Measurements from ENCODE around the gene ZNF460.
"Not testable (repeated sequence)": the region's sequence is repeated elsewhere in the genome, so short reads cannot be mapped to it uniquely, and the experiment has no call there.

Gene ZNF460

DNA sequence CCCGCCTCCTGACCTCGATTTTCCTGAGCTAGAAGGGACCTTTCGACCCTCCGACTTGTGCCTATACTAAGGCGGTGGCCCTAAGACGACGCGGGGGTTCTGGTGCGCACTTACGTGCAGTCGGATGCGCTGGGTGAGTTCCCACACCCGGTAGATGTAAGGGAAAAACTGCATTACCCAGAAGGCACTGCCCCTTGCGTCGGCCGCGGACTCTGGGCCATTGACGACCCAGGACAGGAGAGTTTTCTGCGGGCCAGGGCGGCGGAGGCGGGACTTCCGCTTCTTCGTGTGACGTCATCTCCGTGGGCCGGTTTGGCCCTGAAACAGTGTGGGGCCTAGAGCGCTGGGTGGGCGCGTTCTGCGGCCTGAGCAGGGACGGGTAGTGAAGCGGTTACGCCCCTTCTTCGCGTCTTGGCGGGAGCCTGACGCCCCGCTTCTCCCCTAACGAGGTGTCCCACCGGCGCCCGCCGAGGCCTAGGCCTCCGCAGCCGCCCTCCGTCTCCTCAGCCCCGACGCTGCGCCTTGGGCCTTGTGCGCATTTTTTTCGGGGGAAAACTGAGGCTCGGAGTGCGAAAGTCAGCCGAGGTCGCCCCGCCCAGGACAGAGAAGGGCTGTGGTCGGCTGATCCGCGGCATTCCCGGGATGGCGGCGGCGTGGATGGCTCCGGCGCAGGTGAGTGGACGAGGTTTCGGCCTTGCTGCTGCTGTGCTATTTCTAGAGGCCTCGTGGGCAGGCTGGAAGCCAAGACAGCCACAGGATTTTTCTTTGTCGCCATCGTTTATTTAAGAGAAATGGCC is at the start of gene ZNF460:
ZNF460 (plus strand) TSS at position 321 of the 797 bp plus-strand sequence; CDS start at position 643, 322 bp downstream.
- DNase-seq (ENCODE audit: low read depth), result peak; percentile 95

DNA sequence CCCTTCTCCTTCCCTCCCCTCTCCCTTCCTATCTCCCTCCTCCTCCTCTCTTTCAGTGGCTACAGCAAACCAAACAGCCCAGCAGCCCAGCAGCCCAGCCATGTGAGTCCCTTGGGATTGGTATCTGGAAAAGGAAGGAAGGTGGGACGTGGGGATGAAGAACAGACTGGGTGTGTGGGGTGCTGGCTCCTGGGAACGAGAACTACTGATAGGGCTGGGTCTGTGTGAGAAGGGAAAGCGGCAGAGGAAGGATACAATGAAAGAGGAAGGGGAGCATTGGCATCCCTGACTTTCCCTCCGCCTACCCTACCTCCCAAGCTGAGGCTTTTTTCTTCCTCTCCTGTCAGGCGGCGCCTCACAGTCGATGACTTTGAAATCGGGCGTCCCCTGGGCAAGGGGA is 48.6 kb upstream of the ZNF460 start:
- no peak for DNase-seq (ENCODE audit: low read depth)

- DNase-seq (ENCODE audit: low read depth), result no peak
Observed at GRCh38 chr19:57233207-57233606, 47.1 kb upstream of the ZNF460 start.

- DNase-seq (ENCODE audit: low read depth), result no peak
Observed at GRCh38 chr19:57239982-57240310, 40.3 kb upstream of the ZNF460 start.

- DNase-seq (ENCODE audit: low read depth), result peak; percentile 88
Observed at GRCh38 chr19:57240311-57241090, 39.8 kb upstream of the ZNF460 start, which contains the start of gene ZNF805. Gene ZNF805, plus strand, starts transcription at chr19:57240632. Its CDS starts 260 bp downstream, at chr19:57240892.

- DNase-seq (ENCODE audit: low read depth), result peak; percentile 24
Observed at GRCh38 chr19:57241176-57241575, 39.1 kb upstream of the ZNF460 start.

DNA sequence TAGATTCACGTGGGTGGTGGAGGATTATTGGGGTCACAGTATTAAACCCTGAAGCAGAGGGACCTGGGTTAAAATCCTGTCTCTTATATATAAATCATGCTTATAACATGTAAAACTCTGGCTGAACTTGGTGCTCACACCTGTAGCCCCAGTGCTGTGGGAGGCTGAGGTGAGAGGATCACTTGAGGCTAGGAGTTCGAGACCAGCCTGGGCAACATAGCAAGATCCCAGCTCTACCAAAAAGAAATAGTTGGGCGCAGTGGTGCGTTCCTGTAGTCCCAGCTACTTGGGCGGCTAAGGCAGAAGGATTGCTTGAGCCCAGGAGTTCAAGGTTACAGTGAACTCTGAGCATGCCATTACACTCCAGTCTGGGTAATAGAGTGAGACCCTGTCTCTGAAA is 37.5 kb upstream of the ZNF460 start:
- DNase-seq (ENCODE audit: low read depth), result no peak

DNA sequence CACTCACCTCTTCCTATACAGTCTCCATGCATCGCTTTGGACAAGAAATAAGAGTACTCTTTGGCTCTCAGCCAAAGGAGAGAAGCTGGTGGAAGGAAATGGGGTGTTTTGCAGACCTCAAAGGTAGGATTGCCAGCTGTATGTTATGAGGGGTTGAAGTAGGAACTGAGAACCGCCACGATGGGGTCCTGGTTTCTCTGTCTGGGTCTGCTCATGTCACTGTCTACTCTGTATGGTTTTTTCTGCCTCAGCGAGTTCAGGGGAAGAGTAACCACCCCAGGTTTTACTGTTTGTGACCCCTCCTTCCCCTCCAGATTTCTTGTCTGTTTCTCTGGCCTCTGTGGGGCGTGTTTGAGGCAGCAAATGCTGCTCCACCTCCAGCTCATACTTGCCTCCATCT is 35.8 kb upstream of the ZNF460 start:
- DNase-seq (ENCODE audit: low read depth), result no peak

DNA sequence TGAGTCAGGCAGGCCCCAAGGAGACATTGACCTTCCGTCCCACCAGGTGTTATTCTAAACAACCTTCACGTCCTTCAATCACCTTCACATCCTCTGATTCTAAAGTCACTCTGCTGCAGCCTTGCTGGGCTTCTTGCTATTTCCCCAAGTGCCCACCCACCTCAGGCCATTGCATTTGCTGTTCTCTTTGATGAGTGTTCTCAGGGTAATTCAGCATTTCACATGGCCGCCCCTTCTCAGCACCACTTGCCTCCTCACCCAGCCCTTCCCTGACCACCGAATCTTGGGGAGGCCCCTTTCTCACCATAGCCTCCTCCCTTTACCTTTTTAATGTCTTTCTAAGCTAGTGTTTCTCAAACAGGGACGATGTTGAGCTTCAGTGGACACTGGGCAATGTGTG is 35.2 kb upstream of the ZNF460 start:
- no peak for DNase-seq (ENCODE audit: low read depth)

DNA sequence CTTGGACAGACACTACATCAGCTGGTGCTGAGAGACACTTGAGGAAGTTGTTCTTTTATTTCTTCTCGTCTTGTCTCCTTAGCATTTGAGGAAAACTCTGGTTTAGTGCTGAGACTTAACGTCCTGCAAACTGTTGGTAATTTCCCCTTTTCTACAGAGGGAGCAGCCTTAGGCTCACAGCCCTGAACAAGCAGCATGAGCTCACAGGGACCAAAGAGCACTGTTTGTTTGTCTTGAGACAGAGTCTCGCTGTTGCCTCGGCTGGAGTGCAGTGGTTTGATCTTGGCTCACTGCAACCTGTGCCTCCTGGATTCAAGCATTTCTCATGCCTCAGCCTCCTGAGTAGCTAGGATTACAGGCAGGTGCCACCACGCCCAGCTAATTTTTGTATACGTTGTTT is 34.3 kb upstream of the ZNF460 start:
- no peak for DNase-seq (ENCODE audit: low read depth)

DNA sequence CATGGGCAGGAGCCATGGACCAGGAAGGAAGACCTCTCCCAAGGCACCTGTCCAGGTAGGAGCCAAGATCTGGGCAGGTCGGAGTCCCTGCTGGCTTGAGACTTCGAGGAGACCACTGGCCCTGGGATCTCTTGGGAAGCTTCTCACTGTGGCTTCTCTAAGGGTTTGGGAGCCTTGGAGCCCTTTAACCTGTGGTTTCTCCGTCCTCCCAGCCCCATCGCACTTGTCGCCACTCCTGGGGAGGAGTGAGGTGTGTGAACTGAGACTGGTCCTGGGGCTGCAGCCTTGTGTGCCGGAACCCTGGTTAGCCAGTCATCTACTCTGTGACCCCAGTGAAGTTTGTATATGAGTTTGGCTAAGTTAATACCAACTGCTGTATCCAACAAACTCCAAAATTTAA is 31.6 kb upstream of the ZNF460 start:
- DNase-seq (ENCODE audit: low read depth), result no peak

- no peak for DNase-seq (ENCODE audit: low read depth)
Observed at GRCh38 chr19:57249329-57249728, 31.0 kb upstream of the ZNF460 start.

DNA sequence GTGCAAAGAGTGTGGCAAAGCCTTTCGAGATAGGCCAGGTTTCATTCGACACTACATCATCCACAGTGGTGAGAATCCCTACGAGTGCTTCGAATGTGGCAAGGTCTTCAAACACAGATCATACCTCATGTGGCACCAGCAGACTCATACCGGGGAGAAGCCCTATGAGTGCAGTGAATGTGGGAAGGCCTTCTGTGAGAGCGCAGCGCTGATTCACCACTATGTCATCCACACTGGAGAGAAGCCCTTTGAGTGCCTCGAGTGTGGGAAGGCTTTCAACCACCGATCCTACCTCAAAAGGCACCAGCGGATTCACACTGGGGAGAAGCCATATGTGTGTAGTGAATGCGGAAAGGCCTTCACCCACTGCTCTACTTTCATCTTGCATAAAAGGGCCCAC is 26.5 kb upstream of the ZNF460 start:
- DNase-seq (ENCODE audit: low read depth), result not testable (repeated sequence)

GRCh38 chr19:57262044-57262443 is 18.2 kb upstream of the ZNF460 start:
- no peak for DNase-seq (ENCODE audit: low read depth)

DNA sequence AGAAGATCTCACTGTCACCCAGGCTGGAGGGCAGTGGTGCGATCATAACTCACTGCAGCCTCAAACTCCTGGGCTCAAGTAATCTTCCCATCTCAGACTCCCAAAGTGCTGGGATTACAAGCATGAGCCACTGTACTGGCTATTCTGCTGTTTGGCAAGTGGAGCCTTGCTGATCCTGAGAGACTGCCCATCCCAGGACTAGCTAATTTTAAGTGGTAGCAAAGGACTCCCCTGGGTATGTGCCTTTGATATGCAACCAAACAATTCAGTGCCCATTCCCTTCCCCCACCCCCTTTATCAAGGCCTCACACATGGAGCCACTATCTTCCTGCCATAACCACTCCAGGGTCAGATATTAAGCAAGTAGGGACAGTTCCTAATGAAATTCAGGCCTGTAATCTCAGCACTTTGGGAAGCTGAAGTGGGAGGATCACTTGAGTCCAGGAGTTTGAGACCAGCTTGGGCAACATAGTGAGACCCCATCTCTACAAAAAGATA is 17.0 kb upstream of the ZNF460 start:
- DNase-seq (ENCODE audit: low read depth), result no peak

DNA sequence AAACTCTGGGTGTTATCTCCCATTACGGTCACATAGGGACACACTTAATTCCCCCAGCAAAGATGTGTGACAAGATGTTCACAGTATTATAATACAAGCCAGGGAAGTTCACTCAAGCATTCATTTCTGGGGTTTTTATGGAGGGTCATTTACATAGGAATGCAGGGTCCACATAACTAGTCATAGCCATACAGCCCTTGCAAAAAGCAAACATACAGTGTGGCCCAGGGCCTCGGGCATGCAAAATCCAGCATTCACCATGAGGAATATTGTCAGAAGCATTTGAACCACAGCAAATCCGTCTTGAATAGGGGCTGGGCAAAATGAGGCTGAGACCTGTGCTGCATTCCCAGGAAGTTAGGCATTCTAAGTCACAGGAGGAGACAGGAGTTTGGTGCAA is 13.0 kb upstream of the ZNF460 start:
- no peak for DNase-seq (ENCODE audit: low read depth)

DNA sequence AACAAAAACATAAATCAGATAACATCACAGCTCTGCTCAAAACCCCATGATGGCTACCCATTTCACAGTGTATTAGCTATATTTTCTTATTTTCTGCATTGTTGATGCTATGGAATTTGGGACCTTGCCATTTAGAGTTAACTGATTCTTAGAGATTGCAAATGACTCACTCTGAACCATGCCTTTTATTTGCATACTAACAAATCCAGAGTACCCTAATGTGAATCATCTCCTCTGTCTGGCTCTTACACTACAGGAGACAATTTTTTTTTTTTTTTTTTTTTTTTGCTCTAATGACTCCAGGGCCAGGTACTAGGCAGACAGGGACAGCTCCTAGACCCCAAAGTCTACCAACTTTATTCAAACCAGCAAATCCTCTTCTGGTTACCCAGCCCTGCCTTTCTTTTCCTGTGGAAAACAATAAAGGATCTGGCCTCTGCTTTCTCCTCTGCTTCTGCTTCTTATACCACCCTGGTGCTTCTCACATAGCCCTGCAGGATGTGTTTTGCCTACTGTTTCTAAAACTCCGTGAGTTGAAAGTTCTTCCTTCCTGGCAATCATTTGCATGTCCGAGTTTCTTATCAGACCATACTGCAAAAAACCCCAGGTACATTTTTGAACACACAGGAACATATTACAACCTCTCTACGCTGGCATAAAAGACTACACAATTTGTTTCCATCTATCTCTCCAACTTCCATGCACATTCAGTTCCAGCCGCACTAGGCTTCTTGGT is 10.6 kb upstream of the ZNF460 start:
- DNase-seq (ENCODE audit: low read depth), result peak; percentile 44

DNA sequence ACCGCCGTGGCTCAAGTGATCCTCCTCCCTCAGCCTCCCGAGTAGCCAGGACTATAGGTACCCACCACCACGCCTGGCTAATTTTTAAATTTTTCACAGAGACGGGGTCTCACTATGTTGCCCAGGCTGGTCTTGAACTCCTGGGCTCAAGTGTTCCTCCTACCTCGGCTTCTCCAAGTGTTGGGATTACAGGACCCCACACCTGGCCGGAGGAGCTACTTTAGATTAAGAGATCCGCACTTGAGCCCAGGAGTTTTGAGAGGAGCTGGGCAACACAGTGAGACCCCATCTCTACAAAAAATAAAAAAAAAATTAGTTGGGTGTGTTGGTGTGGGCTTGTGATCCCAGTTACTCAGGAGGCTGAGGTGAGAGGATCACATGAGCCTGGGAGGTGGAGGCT is 9.0 kb upstream of the ZNF460 start:
- no peak for DNase-seq (ENCODE audit: low read depth)

DNA sequence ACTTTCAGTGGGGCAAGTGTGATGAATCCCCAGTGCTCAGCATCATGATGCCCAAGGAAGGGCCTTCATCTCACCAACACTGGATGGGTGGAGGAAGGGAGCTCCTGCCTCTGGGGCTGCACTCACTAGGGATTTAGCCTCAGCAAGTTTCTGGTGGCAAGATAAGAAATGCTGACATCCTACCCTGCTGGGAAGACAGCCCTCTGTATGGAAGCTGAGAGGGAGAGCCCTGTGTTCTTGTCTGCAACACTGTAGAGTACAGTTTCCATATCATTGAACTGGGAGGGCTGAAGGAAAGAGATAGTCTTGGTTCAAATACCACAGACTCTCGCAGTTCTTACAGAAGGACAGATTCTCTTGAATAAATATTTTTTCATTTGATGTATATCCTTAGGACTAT is 7.3 kb upstream of the ZNF460 start:
- no peak for DNase-seq (ENCODE audit: low read depth)

DNA sequence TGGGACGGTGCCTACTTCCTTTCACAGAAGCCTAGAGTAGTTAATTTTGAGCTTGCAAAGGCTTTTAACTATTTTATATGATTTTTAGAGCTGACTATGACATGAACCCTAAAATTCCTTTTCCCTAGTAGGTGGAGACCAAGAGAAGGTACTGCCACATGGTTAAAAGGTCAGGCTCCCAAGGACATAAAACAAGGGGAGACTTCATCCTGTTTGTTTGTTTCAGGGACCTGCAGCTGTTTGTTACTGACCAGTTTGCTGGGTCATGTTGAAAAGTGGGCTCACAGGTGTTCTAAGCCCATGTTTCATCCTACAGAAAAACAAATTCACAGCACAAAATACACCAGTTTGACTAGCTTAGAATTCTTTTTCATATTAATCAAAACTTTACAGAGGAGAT is 3.9 kb upstream of the ZNF460 start:
- no peak for DNase-seq (ENCODE audit: low read depth)

- peak; percentile 10 for DNase-seq (ENCODE audit: low read depth)
Observed at GRCh38 chr19:57278481-57278880, 1.8 kb upstream of the ZNF460 start.

- peak; percentile 94 for DNase-seq (ENCODE audit: low read depth)
Observed at GRCh38 chr19:57279418-57280164, 694 bp upstream of the ZNF460 start.
